ENCODE data around the gene DPEP1.

DNA sequence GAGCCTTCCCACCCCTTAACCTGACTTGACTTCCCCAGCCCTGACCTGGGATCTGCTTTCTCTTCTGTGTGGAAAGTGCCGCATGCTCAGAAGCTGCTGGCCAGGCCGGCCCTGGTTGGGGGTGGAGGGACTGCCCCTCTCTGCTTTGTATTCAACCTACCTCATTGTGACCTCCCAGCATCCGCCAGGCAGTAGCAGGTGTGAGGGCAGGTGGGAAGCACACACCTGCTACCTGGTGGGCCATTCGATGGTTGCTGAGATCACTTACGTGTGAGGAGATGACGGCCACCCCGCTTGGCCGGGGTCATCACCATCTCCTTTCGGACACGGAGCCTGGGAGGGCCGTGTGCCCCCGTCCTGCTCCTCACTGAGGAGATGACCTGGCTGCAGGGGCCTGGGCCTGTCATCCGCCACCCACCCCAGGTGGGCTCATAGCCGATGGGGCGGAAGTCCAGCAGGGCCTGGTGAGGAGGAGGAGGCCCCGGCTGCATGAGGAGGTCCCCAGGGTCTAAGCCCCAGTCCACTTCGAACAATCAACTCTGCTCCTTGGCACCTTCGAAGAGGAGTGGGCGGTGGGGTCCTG is 30.7 kb upstream of the DPEP1 start:
- TF ChIP-seq CTCF (IDR thresholded peaks at IDR 0.05; ENCODE audit: low read depth, low read length): no peak
- TF ChIP-seq EZH2phosphoT487 (IDR thresholded peaks at IDR 0.05; ENCODE audit: low read depth): no peak
